SK-N-SH (cell line): Measurements from ENCODE around the gene CALN1. TPM values are rescaled to one million over a fixed set of nuclear protein-coding genes. Genes with fewer than 3 reads are reported as not detected.

ENCODE experiments used
- CTCF ChIA-PET: fragments of 300-600, 350-600 bp; formaldehyde crosslinking; extraction: SDS; loops from one replicate; lab custom pipeline; 2021; lab: Yijun Ruan, JAX
- POLR2A ChIA-PET: fragments of 350-600 bp; sonication (Branson Sonifier 250); formaldehyde crosslinking; extraction: SDS; loops from one replicate; lab custom pipeline; 2020; ENCODE audit warnings: antibody characterized with exemption, inconsistent platforms; lab: Yijun Ruan, JAX
- DNase-seq: peaks from one replicate; pipeline ENCODE4 v3.0.0; 2012
- H2AFZ ChIP-seq: fragments of 200-600 bp; sonication (generic); 2 replicates; pipeline ENCODE4 v1.8.1; 2016; ENCODE audit warnings: antibody characterized with exemption, mild to moderate bottlenecking, low read depth
- H3F3A ChIP-seq: fragments of 200-600 bp; sonication (generic); replicated peaks from 2 replicates; pipeline ENCODE3; 2016; ENCODE audit warnings: antibody characterized with exemption, mild to moderate bottlenecking; ENCODE audit not compliant: insufficient read depth
- H3K27ac ChIP-seq, 2 experiments: fragments of 200-500 bp in 1 of 2; fragments of 200-600 bp in 1 of 2; sonication (Bioruptor generic) in 1 of 2; sonication (generic), shearing (Covaris generic) in 1 of 2; 2 replicates each; pipeline versions ENCODE4 v1.5.1 to v1.6.1; 2014 to 2016; ENCODE audit warnings: low read depth in 2 of 2, inconsistent platforms in 1 of 2, low read length in 1 of 2, mild to moderate bottlenecking in 1 of 2, mixed read lengths in 1 of 2
- H3K27me3 ChIP-seq: fragments of 200-600 bp; sonication (generic), shearing (Covaris generic); 2 replicates; pipeline ENCODE4 v1.6.1; 2016; ENCODE audit warnings: mixed run types; ENCODE audit not compliant: insufficient read depth
- H3K36me3 ChIP-seq, 2 experiments: fragments of 200-500 bp in 1 of 2; fragments of 200-600 bp in 1 of 2; sonication (Bioruptor generic) in 1 of 2; sonication (generic) in 1 of 2; replicated peaks in 1 of 2; 2 replicates each; pipeline versions ENCODE3 to v1.5.1; 2014 to 2016; ENCODE audit warnings: low read length in 1 of 2, mild to moderate bottlenecking in 1 of 2; ENCODE audit not compliant: insufficient read depth in 2 of 2, control insufficient read depth in 1 of 2
- H3K4me1 ChIP-seq, 2 experiments: fragments of 200-500 bp in 1 of 2; fragments of 200-600 bp in 1 of 2; sonication (Bioruptor generic) in 1 of 2; sonication (generic), shearing (Covaris generic) in 1 of 2; 2 replicates each; pipeline versions ENCODE4 v1.5.1 to v1.6.1; 2014 to 2016; ENCODE audit warnings: low read depth in 1 of 2, low read length in 1 of 2, mixed run types in 1 of 2; ENCODE audit not compliant: insufficient read depth in 2 of 2, control insufficient read depth in 1 of 2
- H3K4me2 ChIP-seq: fragments of 200-600 bp; sonication (generic), shearing (Covaris generic); 2 replicates; pipeline ENCODE4 v1.6.1; 2017; ENCODE audit warnings: mixed run types
- H3K4me3 ChIP-seq, 2 experiments: fragments of 200-500 bp in 1 of 2; fragments of 200-600 bp in 1 of 2; sonication (Bioruptor generic) in 1 of 2; sonication (generic), shearing (Covaris generic) in 1 of 2; 2 replicates each; pipeline versions ENCODE4 v1.5.1 to v1.8.1; 2014 to 2016; ENCODE audit warnings: low read depth in 2 of 2, inconsistent platforms in 1 of 2, low read length in 1 of 2, mild to moderate bottlenecking in 1 of 2, mixed read lengths in 1 of 2, moderate library complexity in 1 of 2
- H3K79me2 ChIP-seq: fragments of 200-600 bp; sonication (generic); 2 replicates; pipeline ENCODE4 v1.8.1; 2017; ENCODE audit warnings: mild to moderate bottlenecking; ENCODE audit not compliant: insufficient read depth
- H3K9ac ChIP-seq: fragments of 200-600 bp; sonication (generic); 2 replicates; pipeline ENCODE4 v1.6.1; 2017; ENCODE audit warnings: mixed run types
- H3K9me2 ChIP-seq: fragments of 200-600 bp; sonication (generic); 2 replicates; pipeline ENCODE4 v1.6.1; 2017; ENCODE audit warnings: mixed run types
- H3K9me3 ChIP-seq: fragments of 200-600 bp; sonication (generic); 2 replicates; pipeline ENCODE4 v1.6.1; 2017; ENCODE audit warnings: mixed run types, mild to moderate bottlenecking, moderate library complexity
- H4K20me1 ChIP-seq: fragments of 200-600 bp; sonication (generic); 2 replicates; pipeline ENCODE4 v1.6.1; 2017; ENCODE audit warnings: mild to moderate bottlenecking, mixed run types; ENCODE audit not compliant: insufficient read depth
- EP300 ChIP-seq, 2 experiments: IDR thresholded peaks; 2 replicates each; pipeline versions ENCODE4 v1.4.0 to v1.6.1; 2012; ENCODE audit warnings: borderline replicate concordance in 1 of 2, low read depth in 1 of 2, low read length in 1 of 2
- FOSL2 ChIP-seq: IDR thresholded peaks from 2 replicates; pipeline ENCODE4 v1.4.0; 2012; ENCODE audit warnings: low read depth, mild to moderate bottlenecking, moderate library complexity, borderline replicate concordance
- FOXJ3 ChIP-seq: sonication (generic); formaldehyde crosslinking; IDR thresholded peaks from 2 replicates; pipeline ENCODE4 v1.5.1; 2020; ENCODE audit warnings: mild to moderate bottlenecking, missing genetic modification reagents
- GATA2 ChIP-seq: sonication (generic); formaldehyde crosslinking; IDR thresholded peaks from 2 replicates; pipeline ENCODE4 v1.5.0; 2020; ENCODE audit warnings: mild to moderate bottlenecking, missing genetic modification reagents
- JUND ChIP-seq: IDR thresholded peaks from 2 replicates; pipeline ENCODE4 v1.4.0; 2012
- MEF2A ChIP-seq: IDR thresholded peaks from 2 replicates; pipeline ENCODE4 v1.4.0; 2012; ENCODE audit warnings: low read depth, borderline replicate concordance
- NRF1 ChIP-seq: IDR thresholded peaks from 2 replicates; pipeline ENCODE4 v1.6.1; 2012; ENCODE audit warnings: low read depth, mild to moderate bottlenecking, low read length
- POLR2AphosphoS5 ChIP-seq: IDR thresholded peaks from 2 replicates; pipeline ENCODE4 v1.6.1; 2012; ENCODE audit warnings: low read depth, low read length
- RAD21 ChIP-seq: IDR thresholded peaks from 2 replicates; pipeline ENCODE4 v1.6.1; 2012; ENCODE audit warnings: mild to moderate bottlenecking, low read length
- RCOR1 ChIP-seq: fragments of 150-350 bp; IDR thresholded peaks from 2 replicates; pipeline ENCODE4 v1.6.1; 2017; ENCODE audit warnings: antibody characterized with exemption, low read length
- RXRA ChIP-seq: IDR thresholded peaks from 2 replicates; pipeline ENCODE4 v1.4.0; 2012; ENCODE audit warnings: low read depth, mild to moderate bottlenecking, borderline replicate concordance
- SIN3A ChIP-seq: IDR thresholded peaks from 2 replicates; pipeline ENCODE4 v1.6.1; 2012; ENCODE audit warnings: low read depth, mild to moderate bottlenecking, low read length, moderate library complexity, borderline replicate concordance
- TAF1 ChIP-seq: IDR thresholded peaks from 2 replicates; pipeline ENCODE4 v1.6.1; 2012; ENCODE audit warnings: low read depth, mild to moderate bottlenecking, low read length, moderate library complexity, borderline replicate concordance
- TCF12 ChIP-seq: IDR thresholded peaks from 2 replicates; pipeline ENCODE4 v1.4.0; 2012
- TEAD4 ChIP-seq: IDR thresholded peaks from 2 replicates; pipeline ENCODE4 v1.4.0; 2012; ENCODE audit warnings: mild to moderate bottlenecking, borderline replicate concordance; ENCODE audit not compliant: insufficient read depth
- ZBTB33 ChIP-seq: IDR thresholded peaks from 2 replicates; pipeline ENCODE4 v1.4.0; 2012; ENCODE audit warnings: low read depth, borderline replicate concordance
- WGBS: methylation state at CpG from one replicate; pipeline ENCODE4 v1.1.6; 2017; ENCODE audit warnings: low lambda C conversion rate; 5-methylcytosine and 5-hydroxymethylcytosine counted together
- polyA plus RNA-seq, 3 experiments: library from polyadenylated mRNA; depleted of rRNA; stranded (reverse); fragments of >200 nt; gene quantifications; 2 replicates each; pipeline ENCODE4 v1.2.3, GENCODE V29; 2012
- TF ChIP-seq, protein P1 (sequence below): IDR thresholded peaks from 2 replicates; pipeline ENCODE4; 2012
- TF ChIP-seq, protein P2 (sequence below): IDR thresholded peaks from 2 replicates; pipeline ENCODE4 v1.6.1; 2012; ENCODE audit warnings: mild to moderate bottlenecking, low read depth, low read length, moderate library complexity
- TF ChIP-seq, protein P3 (sequence below): fragments of 150-350 bp; IDR thresholded peaks from 2 replicates; pipeline ENCODE4 v1.6.1; 2017; ENCODE audit warnings: antibody characterized with exemption, low read length, low read depth, borderline replicate concordance

Gene CALN1
- polyA plus RNA-seq, 1 of the 3 experiments (the other 2 are of a cell fraction), result not detected

GRCh38 chr7:72019436-72019835, 392.7 kb downstream of the CALN1 start:
- no peaks in the 10 kb centered on the region for H3K4me1 ChIP-seq
- no peaks in the 10 kb centered on the region for H4K20me1 ChIP-seq
- POLR2A ChIA-PET, result no interaction called here
- no peak overlapping the region for H3K9ac ChIP-seq
- H3F3A ChIP-seq, result no peaks in the 10 kb centered on the region
- H3K27me3 ChIP-seq, result no peaks in the 10 kb centered on the region
- no peak overlapping the region for H3K4me3 ChIP-seq
- H3K9me3 ChIP-seq, result no peaks in the 10 kb centered on the region
- H3K36me3 ChIP-seq, result no peaks in the 10 kb centered on the region
- no peak overlapping the region for H2AFZ ChIP-seq
- 0% methylated on average over 2 of the region's 2 CpGs for WGBS
- H3K27ac ChIP-seq, result no peak overlapping the region
- TF ChIP-seq RXRA, result no peak
- TF ChIP-seq ZBTB33, result no peak
- TF ChIP-seq, protein P1, sequence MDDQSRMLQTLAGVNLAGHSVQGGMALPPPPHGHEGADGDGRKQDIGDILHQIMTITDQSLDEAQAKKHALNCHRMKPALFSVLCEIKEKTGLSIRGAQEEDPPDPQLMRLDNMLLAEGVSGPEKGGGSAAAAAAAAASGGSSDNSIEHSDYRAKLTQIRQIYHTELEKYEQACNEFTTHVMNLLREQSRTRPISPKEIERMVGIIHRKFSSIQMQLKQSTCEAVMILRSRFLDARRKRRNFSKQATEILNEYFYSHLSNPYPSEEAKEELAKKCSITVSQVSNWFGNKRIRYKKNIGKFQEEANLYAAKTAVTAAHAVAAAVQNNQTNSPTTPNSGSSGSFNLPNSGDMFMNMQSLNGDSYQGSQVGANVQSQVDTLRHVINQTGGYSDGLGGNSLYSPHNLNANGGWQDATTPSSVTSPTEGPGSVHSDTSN, result no peak
- TF ChIP-seq RCOR1, result no peak
- no peak for TF ChIP-seq FOXJ3 (CRISPR knock-in tag)
- no peak for TF ChIP-seq TEAD4
- no peak for TF ChIP-seq MEF2A
- TF ChIP-seq TAF1, result no peak
- no peak for TF ChIP-seq GATA2
- no peak for TF ChIP-seq TCF12
- no peak for TF ChIP-seq EP300 (IDR thresholded peaks at IDR 0.05; ENCODE audit: borderline replicate concordance in 1 of 2, low read depth in 1 of 2, low read length in 1 of 2)
- no peak for TF ChIP-seq FOSL2
- TF ChIP-seq, all 33 proteins: peak for 0
- Histone ChIP-seq H3K79me2 (no peaks in the 10 kb centered on the region), H3K9me2 (no peaks in the 10 kb centered on the region), H3K4me2 (no peak overlapping the region)
- CTCF ChIA-PET, result no interaction called here
- DNase-seq, result no peak

- Histone ChIP-seq H3K4me3 (no peak overlapping the region), H3K9me2 (no peaks in the 10 kb centered on the region), H3K4me1 (no peaks in the 10 kb centered on the region), H3K27me3 (no peaks in the 10 kb centered on the region), H4K20me1 (no peaks in the 10 kb centered on the region), H2AFZ (no peak overlapping the region), H3K9me3 (no peaks in the 10 kb centered on the region), H3K4me2 (no peak overlapping the region), H3K27ac (no peak overlapping the region), H3K79me2 (no peaks in the 10 kb centered on the region), H3F3A (no peaks in the 10 kb centered on the region), H3K9ac (no peak overlapping the region), H3K36me3 (no peaks in the 10 kb centered on the region)
- POLR2A ChIA-PET, result no interaction called here
- WGBS, result 14% methylated on average over 6 of the region's 6 CpGs
- CTCF ChIA-PET, result no interaction called here
- no peak for DNase-seq
- no peak for TF ChIP-seq MEF2A
- no peak for TF ChIP-seq RXRA
- no peak for TF ChIP-seq RAD21
- no peak for TF ChIP-seq SIN3A
- no peak for TF ChIP-seq POLR2AphosphoS5
- TF ChIP-seq, protein P1, result no peak
- TF ChIP-seq, protein P2, sequence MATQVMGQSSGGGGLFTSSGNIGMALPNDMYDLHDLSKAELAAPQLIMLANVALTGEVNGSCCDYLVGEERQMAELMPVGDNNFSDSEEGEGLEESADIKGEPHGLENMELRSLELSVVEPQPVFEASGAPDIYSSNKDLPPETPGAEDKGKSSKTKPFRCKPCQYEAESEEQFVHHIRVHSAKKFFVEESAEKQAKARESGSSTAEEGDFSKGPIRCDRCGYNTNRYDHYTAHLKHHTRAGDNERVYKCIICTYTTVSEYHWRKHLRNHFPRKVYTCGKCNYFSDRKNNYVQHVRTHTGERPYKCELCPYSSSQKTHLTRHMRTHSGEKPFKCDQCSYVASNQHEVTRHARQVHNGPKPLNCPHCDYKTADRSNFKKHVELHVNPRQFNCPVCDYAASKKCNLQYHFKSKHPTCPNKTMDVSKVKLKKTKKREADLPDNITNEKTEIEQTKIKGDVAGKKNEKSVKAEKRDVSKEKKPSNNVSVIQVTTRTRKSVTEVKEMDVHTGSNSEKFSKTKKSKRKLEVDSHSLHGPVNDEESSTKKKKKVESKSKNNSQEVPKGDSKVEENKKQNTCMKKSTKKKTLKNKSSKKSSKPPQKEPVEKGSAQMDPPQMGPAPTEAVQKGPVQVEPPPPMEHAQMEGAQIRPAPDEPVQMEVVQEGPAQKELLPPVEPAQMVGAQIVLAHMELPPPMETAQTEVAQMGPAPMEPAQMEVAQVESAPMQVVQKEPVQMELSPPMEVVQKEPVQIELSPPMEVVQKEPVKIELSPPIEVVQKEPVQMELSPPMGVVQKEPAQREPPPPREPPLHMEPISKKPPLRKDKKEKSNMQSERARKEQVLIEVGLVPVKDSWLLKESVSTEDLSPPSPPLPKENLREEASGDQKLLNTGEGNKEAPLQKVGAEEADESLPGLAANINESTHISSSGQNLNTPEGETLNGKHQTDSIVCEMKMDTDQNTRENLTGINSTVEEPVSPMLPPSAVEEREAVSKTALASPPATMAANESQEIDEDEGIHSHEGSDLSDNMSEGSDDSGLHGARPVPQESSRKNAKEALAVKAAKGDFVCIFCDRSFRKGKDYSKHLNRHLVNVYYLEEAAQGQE, result no peak
- no peak for TF ChIP-seq JUND
- TF ChIP-seq NRF1, result no peak
- TF ChIP-seq, protein P3, sequence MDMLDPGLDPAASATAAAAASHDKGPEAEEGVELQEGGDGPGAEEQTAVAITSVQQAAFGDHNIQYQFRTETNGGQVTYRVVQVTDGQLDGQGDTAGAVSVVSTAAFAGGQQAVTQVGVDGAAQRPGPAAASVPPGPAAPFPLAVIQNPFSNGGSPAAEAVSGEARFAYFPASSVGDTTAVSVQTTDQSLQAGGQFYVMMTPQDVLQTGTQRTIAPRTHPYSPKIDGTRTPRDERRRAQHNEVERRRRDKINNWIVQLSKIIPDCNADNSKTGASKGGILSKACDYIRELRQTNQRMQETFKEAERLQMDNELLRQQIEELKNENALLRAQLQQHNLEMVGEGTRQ, result no peak
These were observed 394.4 kb downstream of the CALN1 start for GRCh38 chr7:72017756-72018155.
